ENCODE measurements around the gene GLYATL1.
"Not testable (repeated sequence)": the region's sequence is repeated elsewhere in the genome, so short reads cannot be mapped to it uniquely, and the experiment has no call there.

GLYATL1 gene

DNA sequence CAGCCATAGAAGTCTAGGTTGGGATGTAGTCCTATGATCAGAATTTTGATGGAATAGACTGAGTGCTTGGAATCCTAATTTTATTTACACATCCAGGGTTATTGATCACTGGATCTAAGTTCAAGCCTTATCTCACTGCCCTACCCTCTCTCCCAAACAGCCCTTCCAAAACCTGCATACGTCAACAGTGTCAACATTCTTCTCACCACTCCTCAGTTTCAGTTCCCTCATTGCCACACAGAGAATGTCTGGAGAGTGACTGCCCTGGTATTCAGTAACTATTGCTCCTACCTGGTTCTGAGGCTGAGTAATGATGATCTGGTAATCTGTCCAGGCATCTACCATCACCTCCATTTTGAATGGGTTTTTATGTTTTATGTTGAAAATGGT, 60.0 kb downstream of the GLYATL1 start:
- no peaks in the 10 kb centered on the region for H3K36me3 Mint-ChIP-seq (ENCODE audit: low read depth)
- no peak overlapping the region for H3K4me3 Mint-ChIP-seq
- no peak overlapping the region for H3K27ac Mint-ChIP-seq
- no peaks in the 10 kb centered on the region for H3K4me1 Mint-ChIP-seq (ENCODE audit: low read depth)
- H3K9me3 Mint-ChIP-seq, result no peaks in the 10 kb centered on the region
- H3K27me3 Mint-ChIP-seq, result no peaks in the 10 kb centered on the region

DNA sequence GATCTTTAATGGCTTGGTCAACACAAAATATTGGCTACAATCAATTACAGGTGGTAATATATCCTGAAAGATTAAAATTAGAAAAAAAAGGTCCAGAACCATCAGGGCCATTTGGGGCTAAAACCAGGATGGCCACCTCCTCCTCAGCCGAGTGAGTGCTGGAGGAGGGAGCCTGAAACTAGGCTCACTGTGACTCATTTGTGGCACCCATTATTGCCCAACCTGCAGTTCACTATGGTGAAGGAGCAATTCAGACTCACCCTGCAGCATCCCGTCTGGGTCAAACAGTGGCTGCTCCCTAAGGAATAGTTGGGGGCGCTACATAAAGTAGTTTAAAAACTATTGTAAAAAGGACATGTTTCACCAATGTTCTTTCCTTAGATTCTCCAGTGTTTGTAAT, 60.7 kb downstream of the GLYATL1 start:
- H3K4me1 Mint-ChIP-seq (ENCODE audit: low read depth), result no peaks in the 10 kb centered on the region
- H3K27ac Mint-ChIP-seq, result no peak overlapping the region
- no peaks in the 10 kb centered on the region for H3K9me3 Mint-ChIP-seq
- no peaks in the 10 kb centered on the region for H3K36me3 Mint-ChIP-seq (ENCODE audit: low read depth)
- no peaks in the 10 kb centered on the region for H3K27me3 Mint-ChIP-seq
- no peak overlapping the region for H3K4me3 Mint-ChIP-seq

DNA sequence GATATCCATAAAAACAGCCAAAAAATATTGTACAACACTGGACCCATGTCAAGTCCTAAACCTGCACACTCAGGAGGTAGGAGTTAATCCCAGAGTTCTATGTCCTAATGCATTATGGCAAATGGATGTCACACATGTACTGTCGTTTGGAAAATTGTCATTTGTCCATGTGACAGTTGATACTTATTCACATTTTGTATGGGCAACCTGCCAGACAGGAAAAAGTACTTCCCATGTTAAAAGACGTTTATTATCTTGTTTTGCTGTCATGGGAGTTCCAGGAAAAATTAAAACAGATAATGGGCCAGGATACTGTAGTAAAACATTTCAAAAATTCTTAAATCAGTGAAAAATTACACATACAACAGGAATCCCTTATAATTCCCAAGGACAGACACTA, 62.7 kb downstream of the GLYATL1 start:
- not testable (repeated sequence) for H3K27ac Mint-ChIP-seq; H3K4me3 Mint-ChIP-seq; H3K4me1 Mint-ChIP-seq (ENCODE audit: low read depth); H3K36me3 Mint-ChIP-seq (ENCODE audit: low read depth); H3K27me3 Mint-ChIP-seq; H3K9me3 Mint-ChIP-seq
